Aorta (tissue), 5 donors: ENCODE data around the gene SERHL2. TPM values are rescaled to one million over a fixed set of nuclear protein-coding genes. Genes with fewer than 3 reads are reported as not detected.
A peak's percentile ranks its signal among the peaks of the same experiment; 100 is the strongest.
"Not testable (repeated sequence)": the region's sequence is repeated elsewhere in the genome, so short reads cannot be mapped to it uniquely, and the experiment has no call there.

Experiments used
- ATAC-seq: fragments of 200-7000 bp; cut with Tn5 transposase; one replicate; pipeline ENCODE4 v1.9.1; 2022; ENCODE audit warnings: moderate library complexity; ENCODE audit not compliant: low FRiP score
- DNase-seq, 2 donors: peaks; one replicate each; pipeline ENCODE4 v3.0.0-alpha.2; 2020
- H3K27ac ChIP-seq, 2 donors: one replicate each; pipeline ENCODE4 v1.5.1; 2013; ENCODE audit warnings: low read length in 2 of 2, mild to moderate bottlenecking in 2 of 2, moderate library complexity in 2 of 2, control low read depth in 1 of 2, inconsistent platforms in 1 of 2, low read depth in 1 of 2
- H3K27me3 ChIP-seq, 2 donors: one replicate each; pipeline ENCODE4 v1.6.1; 2013; ENCODE audit warnings: control low read depth in 1 of 2, low read length in 1 of 2, mild to moderate bottlenecking in 1 of 2, moderate library complexity in 1 of 2; ENCODE audit not compliant: insufficient read depth in 2 of 2, control insufficient read depth in 1 of 2
- H3K36me3 ChIP-seq, 2 donors: one replicate each; pipeline ENCODE4 v1.6.1; 2013; ENCODE audit warnings: control low read depth in 1 of 2, low read length in 1 of 2, mild to moderate bottlenecking in 1 of 2; ENCODE audit not compliant: insufficient read depth in 2 of 2, control insufficient read depth in 1 of 2
- H3K4me1 ChIP-seq, 2 donors: one replicate each; pipeline ENCODE4 v1.6.1; 2013; ENCODE audit warnings: low read length in 2 of 2, control low read depth in 1 of 2, mild to moderate bottlenecking in 1 of 2, moderate library complexity in 1 of 2; ENCODE audit not compliant: insufficient read depth in 2 of 2, control insufficient read depth in 1 of 2
- H3K4me3 ChIP-seq, 2 donors: one replicate each; pipeline ENCODE4 v1.5.1; 2013; ENCODE audit warnings: low read length in 2 of 2, control low read depth in 1 of 2, mild to moderate bottlenecking in 1 of 2
- H3K9me3 ChIP-seq: one replicate; pipeline ENCODE4 v1.6.1; 2013; ENCODE audit warnings: mild to moderate bottlenecking, low read length; ENCODE audit not compliant: control insufficient read depth
- WGBS, 2 donors: extraction: QIAGEN DNeasy Blood & Tissue Kit; methylation state at CpG; one replicate each; pipeline ENCODE4 v1.1.7; 2013; 5-methylcytosine and 5-hydroxymethylcytosine counted together
- intact Hi-C, 2 donors: fragments of 100-400 bp; cut with DNase I; formaldehyde crosslinking; loops; one replicate each; pipeline versions ENCODE4 v1.14.2 to v1.15.0; 2022
- polyA plus RNA-seq, 2 donors: library from polyadenylated mRNA; stranded (reverse); fragments of 200-250 nt; gene quantifications; one replicate each; pipeline ENCODE4 v1.2.3, GENCODE V29; 2013
- total RNA-seq, 2 donors: library from RNA; stranded (reverse); fragmentation: NEBNext Ultra II Directional; extraction: Animal tissue kit (Norgen Biotek cat#: 25700); gene quantifications; one replicate each; pipeline ENCODE4 v1.2.1, GENCODE V29; 2021
- donor health status: healthy with polysubstance abuse.
- donor health status: Bipolar disorder and iron deficiency.
- donor health status: DM: no; HTN: no; CAD: no.
- donor health status: DM: no; HTN: no; CAD: no.
- donor health status: DM: yes; HTN: yes; CAD: no.

The SERHL2 gene
- total and polyA plus RNA-seq, 4 donors: 1.6 to 4.2 (median 2.5) TPM

DNA sequence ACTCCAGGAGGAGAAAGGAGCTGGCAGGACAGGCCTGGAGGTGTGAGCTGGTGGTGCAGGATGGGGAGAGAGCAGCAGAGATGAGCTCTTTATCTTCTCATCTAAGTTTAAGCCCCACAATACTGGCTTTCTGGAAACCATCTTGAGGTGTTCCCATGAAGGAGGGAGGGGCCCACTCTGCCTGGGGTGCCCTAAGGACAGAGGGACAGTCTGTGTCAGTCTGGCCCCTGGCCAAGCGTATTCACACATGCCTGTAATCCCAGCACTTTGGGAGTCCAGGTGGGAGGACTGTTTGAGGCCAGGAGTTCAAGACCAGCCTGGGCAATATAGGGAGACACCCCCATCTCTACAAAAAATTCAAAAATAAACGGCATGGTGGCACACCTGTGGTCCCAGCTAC is 8.9 kb downstream of the SERHL2 start:
- intact Hi-C loops: no loop called here
- no peak overlapping the region for H3K4me3 ChIP-seq
- no peaks in the 10 kb centered on the region for H3K4me1 ChIP-seq
- H3K36me3 ChIP-seq: no peaks in the 10 kb centered on the region
- H3K9me3 ChIP-seq: no peaks in the 10 kb centered on the region
- ATAC-seq: no peak
- peak in 1 of 2 donors; percentile 46 for DNase-seq
- WGBS, 2 donors: 78 to 90% methylated on average over 2 of the region's 2 CpGs
- H3K27ac ChIP-seq: no peak overlapping the region
- H3K27me3 ChIP-seq: no peaks in the 10 kb centered on the region

DNA sequence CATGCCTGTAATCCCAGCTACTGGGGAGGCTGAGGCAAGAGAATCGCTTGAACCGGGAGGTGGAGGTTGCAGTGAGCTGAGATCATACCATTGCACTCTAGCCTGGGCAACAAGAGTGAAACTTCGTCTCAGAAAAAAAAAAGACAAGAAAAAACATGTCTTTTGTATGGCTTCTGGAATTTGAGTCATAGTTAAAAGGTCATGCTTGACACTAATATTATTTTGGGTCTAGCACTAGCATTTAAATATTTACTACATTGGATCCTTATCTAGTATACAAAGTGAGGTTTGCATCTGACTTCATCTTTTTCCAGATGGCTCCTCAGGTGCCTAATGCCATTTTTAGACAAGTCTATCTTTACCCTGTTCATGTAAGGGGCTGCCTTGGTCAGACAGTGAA is 10.2 kb downstream of the SERHL2 start:
- not testable (repeated sequence) for H3K36me3 ChIP-seq
- 65 to 73% methylated on average over 3 of the region's 3 CpGs for WGBS, 2 donors

DNA sequence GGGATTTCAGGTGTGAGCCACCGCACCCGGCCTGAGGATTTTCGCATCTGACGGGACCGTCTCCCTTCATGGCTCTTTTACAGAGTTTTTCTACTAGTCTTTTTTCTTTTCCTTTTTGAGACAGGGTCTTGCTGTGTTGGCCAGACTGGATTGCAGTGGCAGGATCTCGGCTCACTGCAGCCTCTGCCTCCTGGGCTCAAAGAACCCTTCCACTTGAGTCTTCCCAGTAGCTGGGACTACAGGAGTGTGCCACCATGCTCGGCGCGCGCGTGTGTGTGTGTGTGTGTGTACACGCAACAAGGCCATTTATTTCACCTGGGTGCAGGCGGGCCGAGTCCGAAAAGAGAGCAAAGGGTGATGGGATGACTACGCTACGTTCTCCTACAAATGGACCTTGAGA is 10.9 kb downstream of the SERHL2 start:
- DNase-seq (peak in 1 of 2 donors; percentile 55), ATAC-seq (no peak)
- Histone ChIP-seq H3K27ac (no peak overlapping the region), H3K4me3 (no peak overlapping the region), H3K36me3 (no peaks in the 10 kb centered on the region), H3K27me3 (no peaks in the 10 kb centered on the region), H3K4me1 (no peaks in the 10 kb centered on the region), H3K9me3 (no peaks in the 10 kb centered on the region)
- 97 to 98% methylated on average over 17 of the region's 17 CpGs for WGBS, 2 donors
- intact Hi-C loops: no loop called here

More for the DNA sequence above, 10.2 kb downstream of the SERHL2 start:
- H3K9me3 ChIP-seq, H3K4me3 ChIP-seq, H3K27me3 ChIP-seq, H3K27ac ChIP-seq, intact Hi-C loops, ATAC-seq, H3K4me1 ChIP-seq, DNase-seq: not testable (repeated sequence)

DNA sequence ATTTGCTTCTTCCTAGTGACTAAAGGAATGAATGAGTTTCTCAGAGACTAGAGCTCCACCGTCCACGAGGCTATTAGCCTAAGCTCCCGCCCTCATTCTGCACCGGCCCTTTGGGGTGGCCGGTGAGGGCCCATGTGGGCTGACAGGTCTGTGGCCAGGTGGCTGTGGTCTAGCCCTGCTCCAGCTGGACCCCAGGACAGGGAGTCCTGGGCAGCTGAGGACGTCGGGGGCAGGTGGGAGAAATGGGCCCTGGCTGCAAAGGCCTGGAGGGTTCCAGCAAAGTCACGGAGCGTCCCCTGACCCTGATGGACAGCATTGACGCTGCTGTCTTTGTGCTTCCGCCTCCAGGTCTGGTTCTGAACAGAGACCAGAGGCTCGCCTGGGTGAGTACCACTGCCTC is 12.2 kb downstream of the SERHL2 start:
- Histone ChIP-seq H3K4me3 (no peak overlapping the region), H3K36me3 (no peaks in the 10 kb centered on the region), H3K9me3 (no peaks in the 10 kb centered on the region), H3K27ac (no peak overlapping the region), H3K27me3 (no peaks in the 10 kb centered on the region), H3K4me1 (no peaks in the 10 kb centered on the region)
- DNase-seq (no peak), ATAC-seq (no peak)
- WGBS, 2 donors: 94 to 95% methylated on average over 10 to 12 of the region's 12 CpGs
- intact Hi-C loops: no loop called here

DNA sequence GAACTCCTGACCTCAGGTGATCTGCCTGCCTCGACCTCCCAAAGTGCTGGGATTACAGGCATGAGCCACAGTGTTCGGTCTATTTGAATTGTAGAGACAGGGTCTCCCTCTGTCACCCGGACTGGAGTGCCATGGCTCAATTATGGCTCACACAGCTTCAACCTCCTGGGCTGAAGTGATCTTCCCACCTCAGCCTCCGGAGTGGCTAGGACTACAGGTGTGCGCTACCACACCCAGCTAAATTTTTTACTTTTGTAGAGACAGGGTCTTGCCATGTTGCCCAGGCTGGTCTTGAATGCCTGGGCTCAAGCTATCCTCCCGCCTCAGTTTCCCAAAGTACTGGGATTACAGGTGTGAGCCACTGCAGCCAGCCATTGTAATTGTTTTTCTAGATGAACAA is 14.2 kb downstream of the SERHL2 start:
- DNase-seq, H3K36me3 ChIP-seq, H3K27ac ChIP-seq, H3K9me3 ChIP-seq, ATAC-seq, H3K4me3 ChIP-seq, H3K27me3 ChIP-seq, intact Hi-C loops, H3K4me1 ChIP-seq: not testable (repeated sequence)
- WGBS, 2 donors: 76% methylated on average over 5 of the region's 6 CpGs

DNA sequence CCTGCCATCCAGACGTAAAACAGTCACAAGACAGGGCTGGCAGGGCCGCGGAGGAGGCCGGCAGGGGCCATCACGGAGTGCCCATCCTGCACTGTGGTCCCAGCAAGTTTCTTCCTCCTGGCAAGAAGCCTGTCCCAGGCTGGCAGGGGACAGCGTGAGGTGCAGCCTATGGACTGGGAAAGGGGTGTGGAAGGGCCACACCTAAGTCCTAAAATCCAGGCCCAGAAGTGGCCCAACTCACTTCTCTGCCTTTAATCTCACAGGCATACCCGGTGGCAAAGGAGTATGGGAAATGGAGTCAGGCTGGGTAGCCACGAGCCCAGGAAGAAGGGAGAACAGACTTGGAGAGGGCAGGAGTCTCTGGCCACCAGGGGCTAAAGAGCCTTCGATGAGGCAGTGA is 16.8 kb downstream of the SERHL2 start:
- ATAC-seq, intact Hi-C loops, H3K27ac ChIP-seq, H3K4me3 ChIP-seq, DNase-seq, H3K27me3 ChIP-seq, H3K36me3 ChIP-seq, H3K4me1 ChIP-seq, H3K9me3 ChIP-seq: not testable (repeated sequence)
- 73 to 80% methylated on average over 9 of the region's 9 CpGs for WGBS, 2 donors

DNA sequence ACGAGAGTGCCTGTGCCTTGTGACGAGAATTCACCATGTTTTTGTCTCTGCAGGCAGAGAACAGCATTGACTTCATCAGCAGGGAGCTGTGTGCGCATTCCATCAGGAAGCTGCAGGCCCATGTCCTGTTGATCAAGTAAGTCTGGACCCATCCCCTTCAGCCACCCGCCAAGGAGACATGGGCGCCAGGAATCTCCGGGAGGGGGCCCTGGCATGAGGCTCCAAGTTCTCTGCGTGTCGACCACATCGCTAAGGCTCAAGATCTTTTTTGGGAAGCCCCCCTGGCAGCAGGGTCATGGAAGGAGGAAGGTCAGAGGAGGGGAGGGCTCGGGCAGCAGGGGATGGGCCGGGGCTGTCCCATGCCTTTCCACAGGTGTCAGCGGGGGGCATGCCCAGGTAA is 17.3 kb downstream of the SERHL2 start:
- H3K36me3 ChIP-seq, ATAC-seq, H3K27ac ChIP-seq, H3K4me1 ChIP-seq, H3K27me3 ChIP-seq, H3K4me3 ChIP-seq, H3K9me3 ChIP-seq, intact Hi-C loops, DNase-seq: not testable (repeated sequence)
- 87 to 89% methylated on average over 10 to 12 of the region's 12 CpGs for WGBS, 2 donors

DNA sequence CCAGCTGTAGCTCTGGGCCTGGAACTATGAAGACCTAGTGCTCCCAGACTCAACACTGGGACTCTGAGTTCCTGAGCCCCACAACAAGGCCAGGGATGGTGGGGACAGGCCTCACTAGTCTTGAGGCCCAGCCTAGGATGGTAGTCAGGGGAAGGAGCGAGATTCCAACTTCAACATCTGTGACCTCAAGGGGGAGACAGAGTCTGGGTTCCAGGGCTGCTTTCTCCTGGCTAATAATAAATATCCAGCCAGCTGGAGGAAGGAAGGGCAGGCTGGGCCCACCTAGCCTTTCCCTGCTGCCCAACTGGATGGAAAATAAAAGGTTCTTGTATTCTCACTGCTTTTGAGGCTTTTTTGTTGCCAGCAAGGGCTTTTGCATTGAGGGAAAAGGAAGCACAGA is 20.3 kb downstream of the SERHL2 start:
- WGBS, 2 donors: 90 to 100% methylated on average over 1 of the region's 1 CpG
- intact Hi-C loops, H3K4me3 ChIP-seq, DNase-seq, H3K36me3 ChIP-seq, H3K9me3 ChIP-seq, H3K4me1 ChIP-seq, H3K27ac ChIP-seq, H3K27me3 ChIP-seq, ATAC-seq: not testable (repeated sequence)

DNA sequence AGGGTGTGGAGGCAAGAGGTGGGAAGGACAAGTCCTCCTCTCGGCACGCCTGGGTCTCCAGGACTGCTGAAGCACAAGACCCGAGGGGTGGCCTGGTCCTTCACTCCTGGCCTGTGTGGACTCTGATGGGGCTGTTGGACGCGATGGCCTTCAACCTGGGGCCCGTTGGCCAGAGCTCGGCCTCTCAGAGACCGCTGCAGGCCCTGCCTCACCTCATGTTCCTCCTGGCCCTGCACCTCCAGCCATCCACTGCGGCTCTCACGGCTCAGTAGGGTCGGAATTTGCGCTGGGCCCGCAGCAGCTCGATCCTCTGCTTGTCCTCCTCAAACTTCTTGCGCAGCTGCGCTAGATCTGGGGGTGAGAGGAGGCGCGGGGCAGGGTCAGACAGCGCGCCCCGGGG is 20.7 kb downstream of the SERHL2 start:
- H3K4me3 ChIP-seq, H3K27me3 ChIP-seq, H3K36me3 ChIP-seq, ATAC-seq, DNase-seq, H3K9me3 ChIP-seq, H3K27ac ChIP-seq, H3K4me1 ChIP-seq, intact Hi-C loops: not testable (repeated sequence)
- WGBS, 2 donors: 94 to 95% methylated on average over 18 to 21 of the region's 21 CpGs
